Activated T-helper 1 cell treated with Interleukin-2 at 50 U/mL for 16 hours (primary cell): ENCODE results near the gene TMEM184B.
A peak's percentile ranks its signal among the peaks of the same experiment; 100 is the strongest.

Experiments
- DNase-seq: peaks from one replicate; pipeline ENCODE4 v3.0.0-alpha.2; 2020; ENCODE audit warnings: low read depth

The TMEM184B gene

DNA sequence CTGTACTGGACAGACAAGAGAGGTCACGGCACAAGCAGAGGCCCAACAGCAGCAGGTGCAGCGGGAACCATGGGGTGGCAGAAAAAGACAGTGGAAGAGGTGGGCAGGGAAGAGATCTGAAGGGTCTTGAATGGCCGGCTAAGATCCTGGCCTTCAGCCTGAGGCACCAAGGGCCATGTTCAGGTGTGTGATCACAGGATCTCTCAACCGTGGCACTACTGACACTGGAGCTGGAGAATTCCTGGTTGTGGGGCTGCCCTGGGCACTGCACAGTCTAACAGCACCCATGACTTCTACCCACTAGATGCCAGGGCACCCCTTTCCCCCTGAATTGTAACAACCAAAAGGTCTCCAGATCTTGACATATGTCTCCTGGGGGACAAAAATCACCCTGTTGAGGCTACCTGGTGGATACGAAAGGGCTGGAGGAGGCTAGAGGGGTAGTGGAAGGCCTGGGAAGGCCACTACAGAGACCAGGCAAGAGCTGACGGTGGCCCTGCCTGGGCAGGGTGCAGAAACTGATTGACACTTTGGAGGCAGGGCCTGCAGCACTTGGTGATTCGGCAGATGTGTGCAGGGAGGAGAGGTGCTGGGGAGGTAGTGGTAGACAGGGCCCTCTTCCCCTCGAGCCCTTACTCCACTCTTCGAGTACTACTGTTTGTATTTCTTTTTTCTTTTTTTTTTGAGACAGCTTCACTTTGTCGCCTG, 36.1 kb upstream of the TMEM184B start:
- no peak for DNase-seq

DNA sequence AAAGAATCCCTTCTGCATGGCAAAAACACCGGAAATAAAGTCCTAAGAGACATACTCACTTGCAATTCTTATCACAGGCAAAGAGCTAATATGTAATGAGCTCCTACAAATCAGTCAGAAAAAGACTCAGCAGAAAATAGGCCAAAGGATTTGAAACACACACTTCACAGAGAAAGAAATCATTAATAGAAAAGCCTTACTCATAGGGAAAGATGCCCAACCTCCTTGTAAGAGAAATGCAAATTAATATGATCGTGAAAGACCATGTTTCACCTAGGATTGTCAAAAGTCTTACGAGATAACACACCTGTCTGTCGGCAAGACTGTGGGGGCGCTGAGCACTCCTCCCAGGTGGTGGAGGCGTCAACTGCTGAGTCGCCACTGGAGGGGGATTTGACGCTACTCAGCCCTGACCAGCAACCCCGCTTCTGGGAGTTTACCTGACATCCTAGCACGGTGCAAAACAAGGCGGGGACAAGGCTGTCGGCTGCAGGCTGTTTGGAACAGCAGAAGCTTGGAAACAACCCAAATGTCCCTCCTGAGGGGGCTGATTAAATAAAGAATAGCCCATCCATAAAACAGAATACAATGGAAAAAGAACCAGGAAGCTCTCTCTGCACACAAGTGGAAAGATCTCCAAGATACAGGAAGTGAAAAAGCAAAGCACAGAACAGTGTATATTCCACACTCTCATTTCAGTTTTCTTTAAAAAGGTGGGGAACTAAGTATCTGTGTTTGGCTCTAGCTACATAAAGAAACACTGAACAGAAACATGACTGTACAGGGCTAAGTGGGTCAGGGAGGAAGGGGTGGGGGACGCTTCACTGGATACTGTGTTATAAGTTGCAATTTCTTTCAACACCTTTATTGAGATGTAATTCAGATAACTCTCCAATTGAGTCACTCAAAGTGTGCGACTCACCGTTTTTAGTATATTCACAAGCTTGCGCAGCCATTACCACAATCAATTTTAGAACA, 33.0 kb upstream of the TMEM184B start:
- DNase-seq, result peak; percentile 9

DNA sequence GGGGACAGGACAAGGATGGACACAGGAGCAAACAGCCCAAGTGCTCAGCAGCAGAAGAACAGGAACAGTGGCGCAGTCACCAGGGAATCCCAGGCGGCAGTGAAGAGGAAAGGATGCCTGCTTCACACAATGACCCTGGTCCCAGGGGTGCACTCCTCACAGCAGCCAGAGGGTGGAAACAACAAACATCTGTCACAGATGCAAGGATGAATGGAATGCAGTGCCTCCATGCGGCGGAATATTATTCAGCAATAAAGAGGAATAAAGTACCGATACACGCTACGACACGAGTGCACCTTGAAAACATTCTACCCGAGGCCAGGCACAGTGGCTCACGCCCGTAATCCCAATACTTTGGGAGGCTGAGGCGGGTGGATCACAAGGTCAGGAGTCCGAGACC, 31.7 kb upstream of the TMEM184B start:
- DNase-seq, result no peak

DNA sequence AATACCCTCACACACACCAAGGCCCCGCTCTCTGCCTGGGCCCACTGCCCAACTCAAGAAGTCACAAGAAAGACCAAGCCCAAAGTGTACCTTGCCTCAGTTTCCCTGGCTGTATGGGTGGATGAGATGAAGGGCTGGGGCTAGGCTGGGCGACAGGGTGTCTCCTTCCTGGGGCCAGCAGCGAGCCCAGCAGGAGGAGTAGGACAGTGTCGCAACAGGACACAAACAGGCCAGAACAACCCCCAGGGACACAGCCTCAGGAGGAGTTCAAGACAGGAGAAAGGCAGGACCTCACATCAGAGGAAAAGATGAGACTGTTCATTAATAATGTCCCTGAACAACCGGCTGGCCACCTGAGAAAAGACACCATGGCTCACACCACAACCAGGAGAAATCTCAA, 31.2 kb upstream of the TMEM184B start:
- DNase-seq, result no peak

DNA sequence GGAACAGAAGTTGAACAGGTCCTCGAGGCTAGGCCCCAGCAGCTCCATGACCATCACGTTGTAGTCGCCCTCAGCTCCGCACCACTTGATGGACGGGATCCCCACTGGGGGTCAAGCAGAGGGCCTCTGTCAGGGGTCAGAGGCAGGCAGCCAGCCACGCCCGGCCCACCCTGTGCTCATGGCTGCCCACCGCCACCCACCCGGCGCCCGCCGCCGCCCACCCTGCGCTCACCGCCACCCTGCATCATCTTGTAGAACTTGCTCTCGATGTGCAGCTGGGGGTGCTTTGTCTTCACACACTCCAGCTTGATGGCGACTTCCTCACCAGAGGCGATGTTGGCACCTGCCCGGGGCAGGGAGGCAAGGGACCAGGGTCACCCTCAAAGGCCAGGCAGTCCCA, 30.1 kb upstream of the TMEM184B start:
- no peak for DNase-seq

DNA sequence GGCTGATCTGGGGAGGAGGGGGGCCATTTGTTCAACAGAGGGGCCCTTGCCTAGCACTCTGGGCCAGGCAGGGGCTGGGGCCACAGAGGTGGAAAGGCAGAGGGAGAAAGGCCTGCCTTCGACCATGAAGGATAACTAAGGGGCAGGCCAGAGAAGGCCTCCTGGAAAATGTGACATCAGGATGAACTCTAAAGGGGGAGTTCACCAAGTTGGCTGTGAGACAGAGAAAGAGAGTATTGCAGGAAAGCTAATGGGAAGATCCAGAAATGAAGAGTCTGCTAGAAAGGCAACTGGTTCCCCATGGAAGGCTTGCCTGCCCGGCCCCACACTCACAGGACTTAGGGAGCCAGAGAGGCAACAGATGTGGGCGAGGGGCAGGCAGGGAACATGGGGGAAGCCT, 28.1 kb upstream of the TMEM184B start:
- DNase-seq, result no peak

DNA sequence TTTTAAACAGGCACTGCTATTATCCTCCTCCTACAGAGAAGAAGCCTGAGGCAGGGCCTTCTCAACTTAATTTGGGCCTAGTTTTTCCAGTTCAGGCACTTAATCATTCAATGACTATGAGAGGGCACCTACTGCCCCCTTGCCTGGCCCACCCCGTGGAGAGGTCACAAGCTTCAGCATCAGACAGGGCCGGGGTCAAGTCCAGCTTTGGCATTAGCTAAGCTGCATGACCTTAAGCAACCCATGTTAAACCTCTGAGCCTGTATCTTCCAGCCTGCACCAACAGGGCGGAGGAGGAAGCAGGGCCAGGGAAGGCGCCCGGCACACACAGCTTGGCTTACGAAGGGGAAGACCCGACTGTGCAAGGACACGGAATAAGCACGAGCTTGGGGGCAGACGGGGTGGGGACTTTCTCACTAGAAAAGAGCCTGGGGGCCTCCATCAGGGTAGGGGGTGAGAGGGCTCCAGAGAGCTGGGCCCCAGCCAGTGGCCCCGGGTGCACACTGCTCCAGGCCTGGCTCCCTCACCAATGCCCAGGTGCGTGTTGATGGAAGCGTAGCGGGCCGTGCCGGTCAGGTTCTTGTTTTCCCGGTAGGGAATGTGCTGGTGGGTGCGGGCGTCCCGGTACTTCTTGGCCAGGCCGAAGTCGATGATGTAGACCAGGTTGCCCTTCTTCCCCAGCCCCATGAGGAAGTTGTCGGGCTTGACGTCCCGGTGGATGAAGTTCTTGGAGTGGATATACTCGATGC, 27.6 kb upstream of the TMEM184B start:
- DNase-seq, result no peak

DNA sequence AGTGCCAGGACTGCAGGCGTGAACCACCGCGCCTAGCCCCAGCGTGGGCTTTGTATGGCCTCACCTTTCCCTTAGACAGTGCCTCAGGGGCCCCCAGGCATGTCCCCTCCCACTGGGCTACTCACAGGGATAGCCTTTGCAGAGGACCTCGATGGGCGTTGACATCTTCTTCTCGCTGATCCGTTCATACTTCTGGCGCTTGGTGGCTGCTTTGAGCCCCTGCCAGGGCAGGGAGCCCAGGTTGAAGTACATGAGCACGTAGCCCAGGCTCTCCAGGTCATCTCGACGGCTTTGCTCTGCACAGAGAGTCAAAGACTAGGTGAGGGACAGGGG, 26.9 kb upstream of the TMEM184B start:
- no peak for DNase-seq

DNA sequence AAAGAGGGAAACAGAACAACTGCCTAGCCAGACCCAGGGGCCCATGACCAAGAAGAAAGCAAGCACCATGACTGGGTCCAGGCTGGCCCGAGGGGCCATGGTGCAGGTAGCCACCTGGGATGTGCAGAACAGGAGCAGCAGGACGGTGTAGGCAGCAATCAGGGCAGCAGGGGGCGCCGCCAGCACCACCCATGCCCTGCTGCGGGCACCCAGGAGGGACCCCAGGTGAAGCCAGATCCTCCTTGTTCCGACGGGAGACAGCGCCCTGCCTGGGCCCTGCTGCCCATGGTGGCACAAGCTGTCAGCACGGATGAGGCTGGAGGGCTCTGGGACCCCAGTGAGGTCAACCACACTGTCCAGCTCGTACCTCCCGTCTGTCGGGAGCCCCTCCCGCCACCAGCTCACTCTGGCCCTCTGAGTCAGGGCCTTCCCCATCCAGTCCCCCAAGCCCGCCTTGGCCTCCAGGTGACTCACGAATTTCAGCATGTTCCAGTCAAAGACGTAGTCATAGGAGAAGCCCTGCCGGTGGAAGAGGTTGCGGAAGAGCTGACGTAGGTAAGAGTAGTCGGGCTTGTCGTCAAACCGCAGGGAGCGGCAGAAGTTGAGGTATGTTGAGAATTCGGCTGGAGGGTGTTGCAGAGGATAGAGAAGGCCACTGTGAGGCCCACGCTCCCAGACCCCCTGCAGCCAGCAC, 25.6 kb upstream of the TMEM184B start:
- peak; percentile 10 for DNase-seq

DNA sequence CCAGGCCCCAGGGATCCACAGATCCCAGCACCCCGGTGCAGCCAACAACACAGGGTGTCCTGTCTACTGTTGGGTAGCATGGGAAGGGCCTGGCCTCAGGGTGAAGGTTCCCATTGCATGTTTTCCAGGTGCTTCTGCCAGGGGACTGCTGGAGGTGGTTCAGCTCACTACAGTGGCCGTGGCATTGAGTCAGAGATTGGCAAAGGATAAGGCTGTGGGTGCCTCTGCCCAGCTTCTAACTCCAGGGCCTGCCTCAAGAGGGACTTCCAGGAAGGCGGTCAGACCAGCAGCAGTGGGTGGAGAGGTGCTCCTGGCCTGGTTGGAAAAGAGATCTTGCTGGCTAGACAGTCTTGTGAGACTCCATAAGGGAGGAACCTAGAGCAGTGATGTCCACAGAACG, 23.6 kb upstream of the TMEM184B start:
- DNase-seq, result no peak

DNA sequence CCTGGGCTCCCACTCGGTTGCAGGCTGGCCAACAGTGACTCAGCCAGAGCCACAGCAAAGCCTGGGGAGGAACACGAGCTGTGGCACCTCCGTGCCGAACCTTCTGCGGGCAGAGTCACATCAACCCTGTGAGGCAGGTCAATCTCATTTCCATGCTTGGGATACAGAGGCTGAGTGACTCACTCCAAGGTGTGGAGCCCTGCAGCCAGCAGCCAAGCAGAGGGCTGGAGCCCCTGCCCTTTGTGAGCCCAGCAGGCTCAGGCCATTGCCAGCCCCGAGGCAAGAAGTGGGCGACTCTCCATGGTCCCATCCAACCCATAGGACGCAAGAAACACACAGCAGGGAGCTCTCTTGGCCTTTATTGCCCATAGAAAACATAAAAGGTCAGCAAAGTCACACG, 23.1 kb upstream of the TMEM184B start:
- no peak for DNase-seq

DNA sequence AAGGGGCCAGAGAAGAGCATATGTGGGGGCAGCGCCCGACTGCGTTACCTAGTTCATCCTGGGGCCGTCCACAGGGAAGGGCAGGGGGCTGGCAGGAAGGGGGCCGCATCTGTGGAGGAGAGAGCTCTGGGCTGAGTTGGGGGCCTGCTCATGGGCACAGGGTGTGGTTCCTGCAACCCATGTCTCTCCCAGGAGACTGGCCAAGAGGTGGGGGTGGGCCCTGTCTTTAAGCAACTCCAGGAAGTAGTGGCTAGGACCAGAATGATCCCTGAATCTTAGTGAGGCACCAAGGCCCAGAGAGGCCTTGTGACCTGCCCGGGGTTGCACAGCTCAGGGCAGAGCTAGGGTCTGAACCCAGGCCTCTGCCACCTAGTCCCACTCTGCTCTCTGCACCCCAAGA, 22.5 kb upstream of the TMEM184B start:
- no peak for DNase-seq

DNA sequence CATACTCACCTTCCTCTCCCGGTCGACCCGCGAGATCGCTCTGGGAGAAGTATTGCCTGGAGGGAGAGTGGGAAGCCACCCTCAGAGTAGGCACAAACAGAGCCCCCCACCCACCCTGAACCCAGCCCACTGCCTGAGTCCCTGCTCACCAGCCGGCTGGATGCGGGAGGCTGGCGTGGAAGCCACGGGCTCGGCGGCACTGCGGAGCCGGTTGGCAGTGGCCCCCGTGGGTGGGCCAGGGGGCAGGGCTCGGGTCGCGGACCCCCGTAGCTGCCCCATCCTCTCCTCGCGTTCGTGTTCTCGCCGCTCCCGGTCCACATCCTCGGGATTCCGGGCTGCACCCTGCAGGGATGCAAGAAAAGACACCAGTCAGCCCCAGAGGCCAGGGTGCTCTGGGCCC, 21.4 kb upstream of the TMEM184B start:
- DNase-seq, result no peak

DNA sequence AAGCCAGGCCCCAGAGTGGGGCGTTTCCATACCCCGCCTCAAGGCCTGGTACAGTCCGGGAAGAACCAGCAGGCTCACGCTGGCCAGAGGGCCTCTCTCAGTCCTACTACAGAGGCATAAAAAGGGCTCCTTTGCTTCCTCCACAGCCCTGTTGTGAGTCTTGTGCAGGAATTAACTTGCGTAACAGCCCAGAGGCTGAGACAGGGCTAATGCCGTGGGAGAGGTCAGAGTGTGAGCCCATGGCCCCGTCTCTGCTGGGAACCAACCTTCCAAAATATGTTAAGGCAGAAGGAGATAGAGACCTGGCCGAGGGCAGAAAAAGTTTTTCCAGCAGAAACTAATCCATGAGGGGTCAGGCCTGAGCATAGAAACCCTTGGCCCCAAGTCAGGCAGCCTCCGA, 19.9 kb upstream of the TMEM184B start:
- DNase-seq, result no peak

DNA sequence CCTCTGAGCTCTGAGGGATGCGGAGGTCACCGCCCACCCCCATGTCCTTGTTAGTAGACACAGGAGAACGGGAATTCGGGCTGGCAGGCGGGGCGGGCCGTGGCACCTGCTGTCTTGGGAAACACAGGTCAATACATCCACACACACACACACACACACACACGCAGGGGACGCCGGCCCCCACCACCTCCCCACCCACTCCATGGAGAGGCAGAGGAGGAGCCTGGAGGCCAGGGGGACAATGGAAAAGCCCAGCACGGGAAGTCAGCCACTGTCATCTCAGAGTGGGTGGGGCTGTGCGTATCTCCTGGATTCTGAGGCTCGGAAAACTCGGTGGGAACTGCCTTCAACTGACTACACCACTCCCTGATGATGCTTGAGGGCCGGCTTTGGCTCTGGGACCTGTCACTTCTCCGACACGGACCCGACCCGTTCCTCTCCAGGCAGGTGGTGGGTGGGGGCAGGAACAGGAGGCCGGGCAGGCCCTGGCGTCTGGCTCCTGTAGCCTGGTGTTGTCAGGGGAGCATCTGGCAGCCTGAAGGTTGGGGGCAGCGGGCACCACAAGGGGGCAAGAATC, 18.5 kb upstream of the TMEM184B start:
- DNase-seq, result no peak

DNA sequence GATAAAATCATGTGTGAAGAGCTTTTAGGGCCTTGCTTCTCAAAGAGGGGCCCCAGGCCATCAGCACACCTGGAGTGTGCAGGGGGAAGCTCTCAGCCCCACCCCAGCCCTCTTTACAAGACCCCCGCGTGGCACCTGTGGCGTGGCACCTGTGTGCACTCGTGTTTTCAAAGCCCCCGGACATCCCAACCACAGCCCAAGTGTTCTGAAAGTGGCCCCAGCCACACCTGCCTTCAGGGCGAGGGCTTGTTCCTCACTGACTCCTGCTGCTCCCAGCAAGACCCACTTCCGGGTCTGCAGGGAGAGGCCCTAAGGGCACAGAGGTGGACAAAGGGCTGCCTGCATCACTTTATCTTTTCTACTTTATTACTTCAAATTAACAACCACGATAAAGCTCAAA, 17.5 kb upstream of the TMEM184B start:
- no peak for DNase-seq

DNA sequence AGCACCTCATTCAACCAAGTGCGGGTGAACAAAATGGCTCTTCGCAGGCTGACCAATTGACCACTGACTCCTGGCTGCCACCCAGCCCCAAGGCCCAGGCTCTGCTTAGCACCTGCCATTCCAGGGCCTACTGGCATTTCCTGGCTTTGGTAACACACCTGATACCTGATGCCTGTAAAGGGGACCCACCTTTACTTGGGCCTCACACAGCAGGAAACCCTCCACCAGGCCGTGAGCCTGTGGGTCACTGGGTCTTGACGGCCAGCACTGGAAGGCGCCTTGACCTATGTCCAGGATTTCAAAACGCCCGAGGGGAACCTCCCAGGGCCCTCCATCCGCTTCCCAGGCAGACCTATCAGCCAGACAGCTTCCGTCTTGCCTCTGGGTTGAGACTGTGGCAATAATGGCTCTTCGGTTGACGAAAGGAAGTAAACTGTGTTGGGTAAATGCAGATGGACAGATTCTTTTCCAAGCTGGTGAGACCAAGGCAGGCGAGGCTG, 16.8 kb upstream of the TMEM184B start:
- no peak for DNase-seq

DNA sequence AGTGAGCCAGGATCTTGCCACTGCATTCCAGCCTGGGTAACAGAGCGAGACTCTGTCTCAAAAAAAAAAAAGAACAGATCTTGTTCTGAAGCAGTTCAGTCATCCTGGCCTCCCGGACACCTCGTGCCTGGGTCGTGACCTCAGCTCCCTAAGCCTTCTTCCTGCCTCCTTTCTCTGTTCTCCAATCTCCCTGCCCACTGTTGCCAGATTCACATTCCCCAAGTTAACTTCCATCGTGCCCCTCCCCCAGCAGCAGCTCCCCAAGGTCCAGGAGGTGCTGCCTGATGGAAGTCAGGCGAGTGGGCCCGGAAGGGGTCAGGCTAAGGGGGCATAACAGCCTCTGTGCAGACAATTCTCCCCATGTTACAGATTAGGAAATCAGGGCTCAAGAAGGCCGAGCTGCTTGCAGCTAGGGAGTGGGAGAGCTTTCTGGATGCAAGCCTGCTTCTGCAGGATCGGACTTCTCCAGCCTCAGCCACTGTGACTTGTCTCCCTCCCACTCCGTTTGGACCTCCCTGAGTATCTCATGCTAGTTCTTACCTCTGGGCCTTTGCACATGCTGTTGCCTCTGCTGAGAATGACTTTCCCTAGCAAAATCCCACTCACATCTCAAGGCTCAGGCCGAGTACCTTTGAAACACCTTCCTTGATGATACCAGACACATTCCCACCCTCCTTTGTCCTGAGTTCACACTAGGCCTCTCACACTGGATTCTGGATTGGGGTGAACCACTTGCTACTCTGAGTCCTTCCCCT, 14.3 kb upstream of the TMEM184B start:
- DNase-seq, result no peak

DNA sequence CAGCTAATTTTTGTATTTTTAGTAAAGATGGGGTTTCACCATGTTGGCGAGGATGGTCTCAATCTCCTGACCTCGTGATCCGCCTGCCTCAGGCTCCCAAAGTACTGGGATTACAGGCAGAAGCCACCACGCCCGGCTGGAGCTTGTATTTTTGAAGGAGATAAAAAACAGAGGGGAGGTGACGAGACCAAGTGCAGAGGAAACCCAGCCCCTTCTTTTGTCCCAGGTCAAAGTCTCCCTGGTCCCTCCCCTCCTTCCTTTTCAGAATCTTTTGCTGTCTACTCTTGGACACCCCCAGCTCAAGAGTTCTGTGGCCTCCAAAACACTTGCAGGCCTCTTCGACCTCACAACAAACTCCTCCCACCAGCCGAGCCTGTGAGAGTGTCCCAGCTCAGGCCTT, 12.2 kb upstream of the TMEM184B start:
- no peak for DNase-seq

DNA sequence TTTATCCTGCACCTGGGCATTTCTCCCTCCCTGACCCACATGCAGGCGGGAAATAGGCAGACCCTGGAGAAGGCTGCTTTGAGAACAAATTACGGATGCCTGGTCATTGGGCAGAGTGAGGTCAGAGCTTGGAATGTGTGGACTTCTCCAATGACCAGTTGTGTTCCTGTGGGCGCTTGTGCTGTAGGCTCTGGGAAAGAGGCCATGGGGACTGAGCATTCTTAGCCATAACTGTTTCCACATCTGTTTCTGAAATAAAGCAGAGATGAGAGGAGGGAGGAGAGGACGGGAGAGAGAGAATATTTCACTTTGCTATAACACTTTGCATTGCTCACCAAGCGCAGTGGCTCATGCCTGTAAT, 11.2 kb upstream of the TMEM184B start:
- DNase-seq, result no peak

DNA sequence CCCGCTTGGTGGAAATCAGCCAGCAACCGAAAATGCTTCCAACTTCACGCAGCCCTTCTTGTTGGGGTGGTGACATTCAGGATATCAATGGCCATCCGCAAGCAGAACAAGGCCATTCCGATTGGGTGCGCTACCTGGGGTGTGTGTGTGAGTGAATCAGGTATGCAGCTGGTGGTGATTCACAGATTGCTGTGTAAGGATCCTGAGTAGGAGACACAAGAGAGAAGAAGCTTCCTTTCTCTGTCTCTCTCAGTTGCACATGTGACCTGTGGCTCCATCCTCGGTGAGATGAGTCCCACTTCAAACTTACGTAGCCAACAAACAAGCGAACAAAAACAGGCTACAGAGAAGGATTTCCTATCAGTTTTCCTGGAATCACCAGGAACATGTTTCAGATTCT, 9.6 kb upstream of the TMEM184B start:
- DNase-seq, result no peak
